Measurements from ENCODE around the gene NRF1. TPM values are rescaled to one million over a fixed set of nuclear protein-coding genes. Genes with fewer than 3 reads are reported as not detected.
"Not testable (repeated sequence)": the region's sequence is repeated elsewhere in the genome, so short reads cannot be mapped to it uniquely, and the experiment has no call there.

NRF1 gene
- total RNA-seq, 1 donor from 2014 or later, result 19.3 TPM

- no peaks in the 10 kb centered on the region for H3K36me3 ChIP-seq
- no peaks in the 10 kb centered on the region for H3K4me1 ChIP-seq
- H3K27me3 ChIP-seq, result peaks cover 4% of the 10 kb centered on the region
- no peak overlapping the region for H3K27ac ChIP-seq
- no peak overlapping the region for H3K4me3 ChIP-seq
- no peaks in the 10 kb centered on the region for H3K9me3 ChIP-seq
- intact Hi-C loops (cut with DNase I), result no loop called here
- TF ChIP-seq CTCF (IDR thresholded peaks at IDR 0.05), result no peak
- ATAC-seq (no peak), DNase-seq (no peak)
These were observed 182.2 kb downstream of the NRF1 start for GRCh38 chr7:129793506-129794310.

GRCh38 chr7:129794461-129794860 is 182.9 kb downstream of the NRF1 start:
- DNase-seq; H3K36me3 ChIP-seq; H3K9me3 ChIP-seq; H3K4me1 ChIP-seq; H3K4me3 ChIP-seq; intact Hi-C loops (cut with DNase I); ATAC-seq; H3K27me3 ChIP-seq; H3K27ac ChIP-seq: not testable (repeated sequence)

- H3K4me3 ChIP-seq, result no peak overlapping the region
- H3K27me3 ChIP-seq, result no peaks in the 10 kb centered on the region
- H3K4me1 ChIP-seq, result no peaks in the 10 kb centered on the region
- ATAC-seq, result no peak
- no peak for DNase-seq
- no peaks in the 10 kb centered on the region for H3K9me3 ChIP-seq
- TF ChIP-seq CTCF (IDR thresholded peaks at IDR 0.05), result no peak
- no peaks in the 10 kb centered on the region for H3K36me3 ChIP-seq
- H3K27ac ChIP-seq, result no peak overlapping the region
- intact Hi-C loops (cut with DNase I), result no loop called here
These were observed 184.8 kb downstream of the NRF1 start for GRCh38 chr7:129796186-129796775.

GRCh38 chr7:129797214-129797789 is 185.8 kb downstream of the NRF1 start:
- Histone ChIP-seq H3K4me1 (no peaks in the 10 kb centered on the region), H3K9me3 (no peaks in the 10 kb centered on the region), H3K36me3 (no peaks in the 10 kb centered on the region), H3K4me3 (no peak overlapping the region), H3K27ac (no peak overlapping the region), H3K27me3 (no peaks in the 10 kb centered on the region)
- TF ChIP-seq CTCF (IDR thresholded peaks at IDR 0.05), result no peak
- intact Hi-C loops (cut with DNase I), result no loop called here
- ATAC-seq (no peak), DNase-seq (no peak)

GRCh38 chr7:129798616-129799349 is 187.3 kb downstream of the NRF1 start:
- no peak for DNase-seq
- Histone ChIP-seq H3K9me3 (no peaks in the 10 kb centered on the region), H3K4me3 (no peak overlapping the region), H3K27me3 (no peaks in the 10 kb centered on the region), H3K27ac (no peak overlapping the region), H3K4me1 (no peaks in the 10 kb centered on the region), H3K36me3 (no peaks in the 10 kb centered on the region)
- no peak for TF ChIP-seq CTCF (IDR thresholded peaks at IDR 0.05)
- no peak for ATAC-seq
- intact Hi-C loops (cut with DNase I), result no loop called here
